Esophagus muscularis mucosa (tissue), 4 donors: ENCODE results near the gene NUMA1.

Experiments
- CTCF ChIP-seq, 3 experiments: fragments of 200-600 bp in 2 of 3; fragments of 450-650 bp in 1 of 3; sonication (generic) in 2 of 3; IDR thresholded peaks; one replicate each; pipeline ENCODE4 v1.5.1; 2017 to 2019; ENCODE audit warnings: antibody characterized with exemption in 3 of 3, mild to moderate bottlenecking in 2 of 3, moderate library complexity in 1 of 3
- EP300 ChIP-seq: sonication (generic); formaldehyde crosslinking; IDR thresholded peaks from one replicate; pipeline ENCODE4 v1.6.1; 2017; ENCODE audit warnings: antibody characterized with exemption
- POLR2A ChIP-seq: fragments of 450-650 bp; IDR thresholded peaks from one replicate; pipeline ENCODE4 v1.6.1; 2017; ENCODE audit warnings: antibody characterized with exemption, moderate library complexity, mild to moderate bottlenecking, low read depth
- POLR2AphosphoS5 ChIP-seq, 2 donors: sonication (generic); formaldehyde crosslinking; IDR thresholded peaks; one replicate each; pipeline ENCODE4 v1.6.1; 2017; ENCODE audit warnings: antibody characterized with exemption in 2 of 2

DNA sequence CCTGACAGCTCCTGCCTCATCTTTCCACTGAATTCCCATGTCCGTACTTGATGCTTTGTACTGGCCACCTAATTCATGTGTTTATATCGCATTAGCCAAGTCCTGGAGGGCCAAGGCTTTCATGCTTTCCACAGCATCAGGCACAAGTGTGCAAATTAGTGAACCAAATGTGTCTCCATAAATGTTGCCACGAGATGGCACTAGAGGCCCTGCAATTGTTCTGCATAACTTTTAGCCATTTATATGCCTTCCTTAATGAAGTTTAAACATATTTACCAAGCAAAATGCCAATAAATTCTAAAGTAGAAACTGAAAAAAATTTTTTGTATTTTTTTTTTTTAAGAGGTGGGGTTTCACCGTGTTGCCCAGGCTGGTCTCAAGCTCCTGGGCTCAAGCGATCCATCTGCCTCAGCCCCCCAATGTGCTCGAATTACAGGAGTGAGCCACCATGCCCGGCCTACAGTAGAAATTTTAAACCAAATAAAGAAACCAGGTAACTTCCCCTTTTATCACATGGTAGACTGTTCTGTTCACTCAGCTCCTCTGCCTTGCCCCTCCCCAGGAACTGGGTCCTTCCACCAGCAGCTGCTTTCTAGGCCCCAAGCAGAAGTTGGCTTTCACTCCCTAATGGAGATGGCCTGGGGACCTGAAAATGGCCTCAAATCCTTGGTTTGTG, 102.5 kb downstream of the NUMA1 start:
- TF ChIP-seq CTCF (IDR thresholded peaks at IDR 0.05) (peak; percentile 64 to 81 (median 72)), POLR2AphosphoS5 (IDR thresholded peaks at IDR 0.05) (no peak), EP300 (no peak), POLR2A (no peak)
